Measurements from ENCODE around the gene SLITRK5. TPM values are rescaled to one million over a fixed set of nuclear protein-coding genes. Genes with fewer than 3 reads are reported as not detected.

The SLITRK5 gene
- total RNA-seq, 2 experiments from 2014 or later, result under 0.01 to 0.03 TPM

- no peak overlapping the region for H3K27ac ChIP-seq (ENCODE audit: low read depth in 1 of 2, low read length in 2 of 2)
- H3K27me3 Mint-ChIP-seq, result peaks cover 7% of the 10 kb centered on the region
- DNase-seq, result no peak
- no peak for TF ChIP-seq CTCF (IDR thresholded peaks at IDR 0.05)
- no peaks in the 10 kb centered on the region for H3K4me1 Mint-ChIP-seq (ENCODE audit: low read depth)
- H3K27ac Mint-ChIP-seq, result no peak overlapping the region
- peaks cover 2% of the 10 kb centered on the region for H3K9me3 Mint-ChIP-seq
- no peak overlapping the region for H3K4me3 Mint-ChIP-seq
- ChIA-PET CTCF (no interaction called here), POLR2A (no interaction called here)
- peaks cover 0 to 3% of the 10 kb centered on the region in 2 experiments for H3K9me3 ChIP-seq (ENCODE audit: control insufficient read depth in 1 of 2, insufficient read depth in 1 of 2, low read length in 2 of 2)
- no peak for ATAC-seq (ENCODE audit: poor library complexity)
- no peaks in the 10 kb centered on the region for H3K4me1 ChIP-seq (ENCODE audit: insufficient read depth, low read length)
- no peaks in the 10 kb centered on the region for H3K36me3 ChIP-seq (ENCODE audit: insufficient read depth, low read length)
- intact Hi-C loops (cut with DNase I, micrococcal nuclease), result no loop called here
- H3K27me3 ChIP-seq (ENCODE audit: control insufficient read depth in 1 of 2, insufficient read depth in 2 of 2, low read length in 2 of 2), result no peaks in the 10 kb centered on the region
- no peak overlapping the region for H3K4me3 ChIP-seq (ENCODE audit: low read length)
- H3K36me3 Mint-ChIP-seq (ENCODE audit: low read depth), result no peaks in the 10 kb centered on the region
Observed at GRCh38 chr13:87661471-87661870, 9.7 kb upstream of the SLITRK5 start.

- DNase-seq (no peak), ATAC-seq (ENCODE audit: poor library complexity) (no peak)
- no peak for TF ChIP-seq CTCF (IDR thresholded peaks at IDR 0.05)
- H3K36me3 Mint-ChIP-seq (ENCODE audit: low read depth), result no peaks in the 10 kb centered on the region
- H3K27me3 Mint-ChIP-seq, result peaks cover 35% of the 10 kb centered on the region
- peaks cover 3% of the 10 kb centered on the region for H3K4me1 ChIP-seq (ENCODE audit: insufficient read depth, low read length)
- H3K36me3 ChIP-seq (ENCODE audit: insufficient read depth, low read length), result no peaks in the 10 kb centered on the region
- peaks cover 0 to 12% of the 10 kb centered on the region in 2 experiments for H3K9me3 ChIP-seq (ENCODE audit: control insufficient read depth in 1 of 2, insufficient read depth in 1 of 2, low read length in 2 of 2)
- H3K4me3 ChIP-seq (ENCODE audit: low read length), result no peak overlapping the region
- H3K9me3 Mint-ChIP-seq, result peaks cover 2% of the 10 kb centered on the region
- peaks cover 11% of the 10 kb centered on the region for H3K4me1 Mint-ChIP-seq (ENCODE audit: low read depth)
- H3K27ac Mint-ChIP-seq, result no peak overlapping the region
- no peak overlapping the region for H3K4me3 Mint-ChIP-seq
- intact Hi-C loops (cut with DNase I, micrococcal nuclease), result no loop called here
- ChIA-PET POLR2A (no interaction called here), CTCF (interaction anchor here (0.7 kb wide), 2 partner anchors 10 to 59 kb away, joined by 3 read pairs; no protein-coding TSS in a partner anchor)
- no peak overlapping the region for H3K27ac ChIP-seq (ENCODE audit: low read depth in 1 of 2, low read length in 2 of 2)
- H3K27me3 ChIP-seq (ENCODE audit: control insufficient read depth in 1 of 2, insufficient read depth in 2 of 2, low read length in 2 of 2), result peaks cover 8 to 13% of the 10 kb centered on the region in 2 experiments
Observed at GRCh38 chr13:87666831-87667230, 4.3 kb upstream of the SLITRK5 start.

GRCh38 chr13:87667686-87668085 lies 3.5 kb upstream of the SLITRK5 start:
- Mint-ChIP-seq H3K27me3 (peaks cover 39% of the 10 kb centered on the region), H3K36me3 (ENCODE audit: low read depth) (no peaks in the 10 kb centered on the region), H3K4me3 (no peak overlapping the region), H3K27ac (no peak overlapping the region), H3K9me3 (peaks cover 2% of the 10 kb centered on the region), H3K4me1 (ENCODE audit: low read depth) (peaks cover 14% of the 10 kb centered on the region)
- H3K4me3 ChIP-seq (ENCODE audit: low read length), result no peak overlapping the region
- peaks cover 13 to 20% of the 10 kb centered on the region in 2 experiments for H3K27me3 ChIP-seq (ENCODE audit: control insufficient read depth in 1 of 2, insufficient read depth in 2 of 2, low read length in 2 of 2)
- no peaks in the 10 kb centered on the region for H3K36me3 ChIP-seq (ENCODE audit: insufficient read depth, low read length)
- peaks cover 0 to 19% of the 10 kb centered on the region in 2 experiments for H3K9me3 ChIP-seq (ENCODE audit: control insufficient read depth in 1 of 2, insufficient read depth in 1 of 2, low read length in 2 of 2)
- intact Hi-C loops (cut with DNase I, micrococcal nuclease), result no loop called here
- TF ChIP-seq CTCF (IDR thresholded peaks at IDR 0.05), result no peak
- POLR2A ChIA-PET, result no interaction called here
- DNase-seq (no peak), ATAC-seq (ENCODE audit: poor library complexity) (no peak)
- CTCF ChIA-PET, result interaction anchor here (0.7 kb wide), 2 partner anchors 11 to 59 kb away, joined by 3 read pairs; no protein-coding TSS in a partner anchor
- no peak overlapping the region for H3K27ac ChIP-seq (ENCODE audit: low read depth in 1 of 2, low read length in 2 of 2)
- H3K4me1 ChIP-seq (ENCODE audit: insufficient read depth, low read length), result peaks cover 6% of the 10 kb centered on the region
